Middle frontal gyrus (tissue), 1 donor: ENCODE measurements around the gene RAP1GAP.
"Not testable (repeated sequence)": the region's sequence is repeated elsewhere in the genome, so short reads cannot be mapped to it uniquely, and the experiment has no call there.

Experiments
- DNase-seq: peaks from one replicate; pipeline ENCODE4 v3.0.0-alpha.2; 2015; ENCODE audit warnings: low spot score; ENCODE audit errors: extremely low spot score

RAP1GAP gene

DNA sequence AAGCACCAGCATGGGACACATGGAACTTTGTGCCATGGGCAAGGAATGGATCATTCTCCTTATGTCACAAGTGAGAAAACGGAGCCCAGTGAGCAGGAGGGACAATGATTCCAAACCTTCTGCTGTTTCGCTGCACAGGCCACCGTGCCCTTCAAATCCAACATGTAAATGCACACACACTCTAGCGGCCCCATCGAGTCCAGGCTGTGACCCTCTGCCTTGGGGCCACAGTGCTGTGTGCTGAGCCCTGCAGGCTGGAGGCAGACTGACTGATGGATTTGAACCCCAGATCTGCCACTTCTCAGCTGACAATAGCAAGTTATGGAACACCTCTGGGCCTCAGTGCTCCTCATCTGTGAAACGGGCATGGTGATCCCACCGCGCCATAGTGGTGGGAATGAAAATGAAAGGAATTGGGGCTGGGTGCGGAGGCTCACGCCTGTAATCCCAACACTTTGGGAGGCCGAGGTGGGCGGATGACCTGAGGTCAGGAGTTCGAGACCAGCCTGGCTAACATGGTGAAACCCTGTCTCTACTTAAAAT, 96.4 kb downstream of the RAP1GAP start:
- no peak for DNase-seq

DNA sequence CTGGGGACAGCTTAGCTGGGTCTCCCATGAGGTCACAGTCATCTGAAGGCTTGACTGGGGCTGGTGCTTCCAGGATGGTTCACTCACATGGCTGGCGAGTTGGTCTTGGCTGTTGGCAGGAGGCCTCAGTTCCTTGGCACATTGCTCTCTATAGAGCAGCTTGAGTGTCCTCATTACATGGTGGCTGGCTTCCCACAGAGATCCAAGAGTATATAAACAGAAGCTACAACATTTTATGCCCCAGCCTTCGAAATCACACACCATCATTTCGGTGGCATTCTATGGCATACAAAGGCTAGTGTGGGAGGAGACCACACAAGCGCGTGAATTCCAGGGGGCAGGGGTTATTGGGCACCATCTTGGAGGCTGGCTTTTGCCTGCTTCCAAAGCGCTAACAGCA, 96.9 kb downstream of the RAP1GAP start:
- DNase-seq, result no peak

DNA sequence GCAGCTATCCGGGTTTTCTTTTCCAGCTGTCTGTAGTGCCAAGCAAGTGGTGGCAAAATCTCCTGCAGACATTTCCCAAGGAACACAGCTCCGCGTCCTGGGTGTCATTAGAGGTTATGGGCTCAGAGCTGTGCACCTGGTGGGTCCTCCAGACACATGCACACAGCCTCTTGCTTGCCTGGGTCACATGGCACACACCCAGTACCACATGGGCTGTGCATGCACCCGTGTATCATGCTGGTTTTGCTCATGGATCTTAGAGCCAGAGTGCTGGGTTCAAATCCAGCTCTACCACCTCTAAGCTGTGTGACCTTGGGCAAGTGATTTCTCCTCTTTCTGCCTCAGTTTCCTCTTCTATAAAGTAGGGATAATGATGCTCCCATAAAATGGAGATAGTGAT, 98.3 kb downstream of the RAP1GAP start:
- DNase-seq, result no peak

DNA sequence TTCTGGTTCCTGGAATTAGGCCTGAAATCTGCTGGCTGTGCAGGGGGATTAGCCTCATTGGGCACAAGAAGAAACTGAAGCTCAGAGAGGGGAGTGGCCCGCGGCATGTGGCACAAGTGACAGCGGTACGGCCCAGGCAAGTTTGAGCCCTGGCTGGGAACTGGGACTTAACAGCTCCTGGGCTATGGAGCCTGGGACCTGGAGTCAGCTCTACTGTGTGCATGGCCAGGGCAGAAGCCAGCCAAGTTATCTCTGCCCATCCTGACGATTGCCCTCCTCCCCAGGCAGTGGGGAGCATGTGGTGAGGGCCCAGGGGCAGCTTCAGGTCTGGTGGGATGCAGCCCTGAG, 98.7 kb downstream of the RAP1GAP start:
- no peak for DNase-seq

DNA sequence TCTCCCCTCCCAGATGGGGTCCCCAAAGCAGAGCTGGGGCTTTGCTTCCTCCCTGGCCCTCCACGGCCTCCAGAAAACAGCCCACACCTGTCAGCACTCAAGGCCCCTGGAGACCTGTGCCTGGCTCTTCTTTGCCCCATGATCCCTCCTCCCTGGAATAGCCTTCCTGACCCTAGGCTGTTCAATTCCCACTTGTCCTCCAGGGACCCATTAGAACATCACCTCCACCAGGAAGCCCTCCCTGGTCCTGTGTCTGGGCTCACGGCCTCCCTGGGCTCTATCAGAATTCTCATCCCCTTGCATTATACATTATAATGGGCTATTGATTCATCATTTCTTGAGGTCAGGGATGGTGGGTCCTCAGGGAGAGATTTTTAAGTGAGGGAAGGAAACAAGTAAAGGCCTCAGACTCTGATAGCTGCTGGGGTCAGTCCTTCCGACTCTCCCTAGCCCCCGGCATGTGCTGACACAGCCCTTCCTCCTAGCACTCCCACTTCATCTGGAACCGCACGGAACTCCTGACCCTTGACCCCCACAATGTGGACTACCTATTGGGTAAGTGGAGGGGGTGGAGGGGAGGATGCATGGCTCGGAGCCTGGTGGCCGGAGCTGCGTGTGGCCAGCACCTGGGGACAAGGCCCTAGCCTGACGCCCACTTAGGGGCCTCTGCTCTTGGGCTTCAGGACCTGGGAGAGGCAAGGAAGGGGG, 99.2 kb downstream of the RAP1GAP start:
- no peak for DNase-seq

DNA sequence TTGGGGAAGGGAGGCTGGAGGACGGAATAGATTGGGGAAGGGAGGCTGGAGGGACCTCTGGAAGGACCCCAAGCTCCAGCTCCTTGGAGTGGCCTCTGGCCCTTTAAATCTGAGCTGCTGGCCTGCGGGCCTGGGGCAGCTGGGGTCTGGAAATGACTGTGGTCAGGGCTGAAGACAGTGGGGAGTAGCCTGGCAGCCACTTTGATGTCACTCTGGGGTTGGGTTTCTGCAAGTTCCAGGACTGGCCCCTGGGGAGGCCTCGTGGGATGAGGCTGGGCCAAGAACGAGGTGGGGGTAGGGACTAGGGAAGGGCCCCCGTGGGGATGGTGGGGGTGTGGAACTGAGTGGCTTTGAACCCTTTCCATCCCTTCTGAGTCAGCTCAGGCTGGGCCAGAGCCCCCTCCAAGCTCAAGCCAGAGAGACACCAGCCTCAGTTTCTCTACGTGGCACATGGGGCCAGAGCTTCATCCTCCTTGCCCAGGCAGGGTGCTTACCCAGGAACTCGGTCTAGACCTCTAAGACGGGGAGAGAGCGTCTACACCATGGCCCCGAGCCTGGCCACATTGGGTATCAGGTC, 100.3 kb downstream of the RAP1GAP start:
- DNase-seq, result no peak

DNA sequence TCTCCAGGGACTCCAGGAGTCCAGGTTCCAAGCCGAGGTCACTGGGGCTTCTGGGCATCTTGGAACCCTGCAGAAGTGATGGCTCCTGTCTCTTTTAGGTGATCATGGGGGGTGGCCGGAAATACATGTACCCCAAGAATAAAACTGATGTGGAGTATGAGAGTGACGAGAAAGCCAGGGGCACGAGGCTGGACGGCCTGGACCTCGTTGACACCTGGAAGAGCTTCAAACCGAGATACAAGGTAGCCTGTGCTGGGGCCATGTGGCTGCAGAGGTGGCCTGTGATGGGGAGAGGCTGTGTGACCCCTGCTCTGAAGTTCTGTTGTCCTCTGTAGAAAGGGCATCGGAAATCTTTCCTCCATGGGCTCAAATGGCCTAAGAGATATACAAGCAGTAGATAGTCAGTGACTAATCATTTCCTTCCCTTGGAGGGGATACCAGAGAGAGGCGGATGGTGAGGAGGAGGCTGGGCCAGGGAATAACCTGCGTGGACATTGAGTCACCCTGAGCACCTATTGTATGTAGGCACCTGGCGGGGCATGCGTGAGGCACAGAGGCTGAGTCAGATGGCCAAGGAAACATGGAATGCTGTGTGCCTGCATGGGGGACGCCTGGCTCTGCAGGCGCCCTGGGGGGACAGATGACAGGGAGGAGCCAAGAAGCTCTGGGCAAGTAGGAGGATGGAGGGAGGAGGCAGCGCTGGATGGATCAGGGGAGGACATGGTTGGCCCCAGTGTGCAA, 101.0 kb downstream of the RAP1GAP start:
- no peak for DNase-seq

DNA sequence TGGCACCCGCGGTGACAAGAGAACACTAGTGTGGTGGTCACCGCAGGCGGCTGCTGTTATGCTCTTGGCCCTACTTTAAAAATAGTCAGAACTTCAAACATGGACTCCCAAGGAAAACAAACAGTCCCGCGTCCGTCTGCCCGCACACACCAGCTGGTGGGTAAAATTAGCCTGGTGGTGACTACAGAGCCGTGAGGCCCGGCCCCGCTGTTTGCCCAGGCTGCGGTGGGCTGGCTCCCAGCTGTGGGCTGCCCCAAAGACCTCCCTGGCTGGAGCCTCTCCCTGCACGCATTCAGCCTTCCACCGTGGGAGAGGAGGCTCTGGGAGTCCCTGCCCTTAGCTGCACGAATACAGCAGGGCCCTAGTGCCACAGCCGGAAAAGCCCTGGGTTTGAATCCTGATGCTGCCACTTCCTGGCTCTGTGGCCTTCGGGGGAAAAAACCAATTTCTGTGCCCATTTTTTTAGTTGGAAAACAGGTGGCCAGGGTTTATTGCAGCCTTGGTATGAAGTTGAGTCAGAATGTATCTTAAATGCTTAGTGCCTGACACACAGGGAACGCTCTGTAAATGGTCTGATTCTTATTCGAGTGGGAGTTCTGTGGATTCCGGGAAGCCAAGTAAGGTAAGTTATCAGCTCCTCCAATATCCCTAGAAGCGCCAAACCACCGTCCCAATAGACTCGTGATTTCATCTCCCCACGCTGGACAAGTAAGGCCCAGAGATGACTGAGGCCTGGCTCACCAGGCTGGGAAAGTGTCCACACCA, 101.7 kb downstream of the RAP1GAP start:
- DNase-seq, result no peak

DNA sequence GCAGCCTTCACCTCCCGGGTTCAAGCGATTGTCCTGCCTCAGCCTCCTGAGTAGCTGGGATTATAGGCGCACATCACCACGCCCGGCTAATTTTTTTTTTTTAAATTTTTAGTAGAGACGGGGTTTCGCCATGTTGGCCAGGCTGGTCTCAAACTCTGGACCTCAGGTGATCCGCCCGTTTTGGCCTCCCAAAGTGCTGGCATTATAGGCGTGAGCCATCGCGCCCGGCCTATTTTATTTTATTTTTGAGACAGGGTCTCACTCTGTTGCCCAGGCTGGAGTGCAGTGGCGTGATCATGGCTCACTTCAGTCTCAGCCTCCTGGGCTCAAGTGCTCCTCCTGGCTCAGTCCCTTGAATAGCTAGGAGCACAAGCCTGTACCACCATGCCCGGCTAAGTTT, 102.8 kb downstream of the RAP1GAP start:
- DNase-seq, result not testable (repeated sequence)

DNA sequence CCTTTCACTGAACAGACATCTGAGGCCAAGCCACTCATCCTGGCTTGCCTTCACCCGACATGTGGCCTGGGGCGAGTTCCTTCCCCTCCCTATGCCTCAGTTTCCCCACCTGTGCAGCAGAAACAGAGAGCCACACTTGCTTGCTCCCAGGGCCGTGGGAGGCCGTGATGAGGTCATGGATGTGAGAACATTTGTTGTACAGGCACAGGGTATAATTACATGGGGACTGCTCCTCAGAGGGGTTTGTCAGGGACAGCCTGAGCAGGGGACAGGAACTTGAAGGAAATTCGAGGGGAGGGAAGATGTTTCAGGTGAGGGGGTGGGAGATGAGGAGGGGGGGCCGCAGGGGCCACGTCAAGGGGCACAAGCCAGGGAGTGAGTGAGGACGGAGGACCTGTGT, 103.9 kb downstream of the RAP1GAP start:
- no peak for DNase-seq

DNA sequence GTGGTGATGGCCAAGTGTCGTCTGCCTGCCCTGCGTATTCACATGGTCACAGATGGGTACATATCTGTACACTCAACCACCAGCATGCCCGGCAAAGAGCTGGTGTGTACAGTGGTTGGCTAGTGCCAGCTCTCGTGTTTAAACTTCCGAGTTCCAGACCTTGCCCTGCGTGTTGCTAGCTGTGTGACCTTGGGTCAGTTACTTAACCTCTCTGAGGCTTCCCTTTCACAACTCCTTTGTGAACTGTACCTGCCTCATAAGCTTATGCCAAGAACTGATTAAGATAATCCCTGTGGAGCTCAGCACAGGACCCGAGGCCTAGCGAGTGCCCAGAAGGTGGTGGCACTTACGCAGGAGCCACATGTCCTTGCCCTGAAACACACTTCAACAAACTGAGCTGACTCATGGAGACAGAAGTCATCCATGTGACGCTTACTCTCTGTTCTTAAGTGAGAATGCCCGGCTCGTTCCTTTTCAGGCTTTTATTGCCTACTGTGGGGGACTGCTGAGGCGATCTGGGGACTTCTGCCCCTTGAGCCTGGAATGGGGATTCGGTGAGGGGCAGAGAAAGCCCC, 104.5 kb downstream of the RAP1GAP start:
- no peak for DNase-seq

DNA sequence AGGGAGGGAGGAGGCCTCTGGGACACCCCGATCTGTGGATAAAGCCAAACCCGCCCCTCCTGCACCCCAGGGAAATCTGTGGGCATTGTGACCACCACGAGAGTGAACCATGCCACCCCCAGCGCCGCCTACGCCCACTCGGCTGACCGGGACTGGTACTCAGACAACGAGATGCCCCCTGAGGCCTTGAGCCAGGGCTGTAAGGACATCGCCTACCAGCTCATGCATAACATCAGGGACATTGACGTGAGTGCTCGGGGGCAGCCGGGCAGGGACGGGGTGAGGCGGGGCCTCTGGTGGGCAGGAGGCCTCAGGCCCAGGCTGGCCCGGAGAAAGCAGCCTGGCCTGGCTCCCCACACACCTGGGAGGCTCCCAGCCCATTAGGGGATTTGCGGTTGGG, 105.2 kb downstream of the RAP1GAP start:
- DNase-seq, result no peak

DNA sequence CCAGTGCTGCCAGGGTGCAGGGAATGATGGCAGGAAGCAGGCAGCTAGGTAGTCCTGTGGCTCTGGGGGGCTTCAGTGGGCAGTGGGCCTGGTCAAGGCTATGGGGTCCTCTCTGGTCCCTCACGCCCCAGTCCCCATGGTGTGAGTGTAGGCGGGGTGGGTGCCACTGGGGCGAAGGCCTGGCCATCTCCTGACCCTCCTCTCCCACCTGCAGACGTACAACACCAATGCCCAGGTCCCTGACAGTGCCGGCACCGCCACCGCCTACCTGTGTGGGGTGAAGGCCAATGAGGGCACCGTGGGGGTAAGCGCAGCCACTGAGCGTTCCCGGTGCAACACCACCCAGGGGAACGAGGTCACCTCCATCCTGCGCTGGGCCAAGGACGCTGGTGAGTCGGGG, 106.3 kb downstream of the RAP1GAP start:
- DNase-seq, result no peak

DNA sequence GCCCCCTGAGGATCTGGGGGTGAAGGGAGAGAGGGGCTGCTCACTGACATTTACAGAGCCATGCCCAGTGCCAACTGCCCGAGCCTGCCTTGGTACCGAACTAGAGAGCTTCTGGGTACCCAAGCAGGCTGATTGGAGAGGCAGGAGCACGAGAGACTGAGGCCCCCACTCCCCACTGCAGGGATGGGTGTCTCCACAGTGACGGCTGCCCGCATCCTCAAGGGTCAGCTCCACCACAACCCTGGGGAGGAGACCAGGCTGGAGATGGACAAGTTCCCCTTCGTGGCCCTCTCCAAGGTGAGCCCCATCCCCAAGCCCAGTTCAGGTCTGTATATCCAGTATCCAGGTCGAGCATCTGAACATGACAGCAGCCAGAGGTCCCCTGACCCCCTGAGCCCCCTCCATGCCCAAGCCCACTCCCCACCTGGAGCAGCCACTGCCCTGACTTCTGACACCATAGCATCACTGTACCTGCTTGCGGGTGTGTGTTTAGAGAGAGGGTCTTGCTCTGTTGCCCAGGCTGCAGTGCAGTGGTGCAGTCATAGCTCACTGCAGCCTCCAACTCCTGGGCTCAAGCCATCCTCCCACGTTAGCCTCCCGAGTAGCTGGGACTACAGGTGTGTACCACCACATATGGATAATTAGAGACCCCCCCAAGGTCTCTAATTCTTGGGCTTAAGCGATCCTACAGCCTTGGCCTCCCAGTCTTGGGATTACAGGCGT, 108.1 kb downstream of the RAP1GAP start:
- no peak for DNase-seq

DNA sequence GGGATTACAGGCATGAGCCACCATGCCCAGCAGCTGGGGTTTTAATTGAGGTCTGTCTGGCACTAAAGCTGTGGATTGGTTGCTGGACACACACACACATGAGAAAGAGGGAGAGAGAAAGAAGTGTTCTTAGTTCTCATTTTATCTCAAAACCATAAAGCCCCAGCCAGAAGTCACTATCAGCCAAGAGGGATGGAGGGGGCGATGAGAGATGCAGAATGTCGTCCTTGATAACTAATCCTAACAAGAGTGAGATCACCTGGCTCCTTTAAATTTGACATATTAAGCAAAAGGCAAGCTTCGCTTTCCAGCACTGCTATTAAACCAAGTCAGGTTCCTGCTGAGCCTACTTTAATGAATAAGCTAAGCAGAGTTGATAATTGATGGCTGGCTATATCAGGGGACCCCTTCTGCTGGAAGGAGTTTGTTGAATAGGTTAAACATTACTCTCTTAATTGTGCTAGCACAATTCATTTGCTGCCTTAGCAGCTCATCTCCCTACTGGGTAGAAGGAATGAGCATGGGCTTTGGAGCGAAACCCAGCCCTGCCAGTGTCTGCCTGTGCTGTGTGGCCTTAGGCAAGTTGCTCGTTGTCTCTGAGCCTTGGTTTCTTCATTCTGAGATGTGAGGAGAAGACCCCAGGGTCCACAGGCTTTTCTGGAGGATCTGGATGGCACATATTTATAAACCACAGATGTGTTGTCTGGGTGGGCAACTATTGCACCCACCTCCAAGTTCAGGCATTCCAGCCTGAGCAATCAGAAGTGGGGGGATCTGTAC, 109.2 kb downstream of the RAP1GAP start:
- DNase-seq, result no peak

DNA sequence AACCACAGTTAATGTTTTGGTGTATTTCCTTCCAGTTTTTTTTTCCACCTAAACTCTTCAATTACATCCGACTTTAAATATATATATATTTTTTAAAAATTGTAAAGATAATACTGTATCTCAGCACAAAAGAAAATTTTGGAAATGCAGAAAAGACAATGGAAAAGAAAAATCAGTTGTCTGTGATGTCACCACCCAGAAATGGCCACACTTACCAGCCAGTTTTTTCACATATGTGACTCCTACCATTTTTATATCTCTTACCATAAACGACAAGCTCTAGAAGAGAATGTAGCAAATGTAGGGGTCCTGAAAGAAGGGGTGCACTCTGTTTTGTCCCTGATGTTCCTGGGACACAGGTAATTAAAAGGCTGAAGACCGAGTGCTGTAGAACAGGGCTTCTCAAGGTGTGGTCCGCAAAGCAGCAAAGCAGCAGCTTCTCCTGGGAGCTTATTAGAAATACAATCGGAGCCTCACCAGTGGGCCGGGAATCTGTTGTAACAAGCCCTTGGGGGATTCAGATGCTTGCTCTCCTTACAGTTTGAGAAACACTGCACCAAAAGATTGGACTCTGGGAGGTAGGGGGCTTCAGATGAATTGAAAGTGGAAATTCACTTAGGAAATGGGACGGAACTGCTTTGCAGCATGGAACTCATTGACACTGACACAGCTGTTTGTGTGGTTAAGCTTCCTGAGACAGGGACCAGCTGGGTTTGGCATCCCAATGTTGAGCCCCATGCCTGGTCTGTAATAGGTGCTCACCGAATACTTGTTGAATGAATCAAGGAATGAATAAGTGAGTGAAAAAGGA, 115.8 kb downstream of the RAP1GAP start:
- DNase-seq, result no peak

DNA sequence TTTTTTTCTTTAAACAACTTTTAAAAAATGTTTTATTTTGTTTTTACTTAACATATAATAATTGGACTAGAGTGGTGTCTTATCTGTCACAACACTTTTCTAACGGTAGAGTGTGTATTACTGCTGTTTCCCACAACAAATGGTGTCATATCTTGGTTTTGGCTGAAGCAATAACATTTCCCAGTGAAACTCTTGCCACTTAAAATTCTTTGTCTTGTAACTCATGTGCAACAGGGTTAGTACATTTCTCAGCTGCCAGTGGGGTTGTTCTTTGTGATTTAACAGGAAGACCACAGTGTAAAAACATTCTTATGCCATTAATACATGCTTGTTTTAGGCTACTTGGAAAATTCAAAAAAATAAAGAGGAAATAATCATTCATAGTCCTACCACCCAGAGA, 116.4 kb downstream of the RAP1GAP start:
- no peak for DNase-seq

DNA sequence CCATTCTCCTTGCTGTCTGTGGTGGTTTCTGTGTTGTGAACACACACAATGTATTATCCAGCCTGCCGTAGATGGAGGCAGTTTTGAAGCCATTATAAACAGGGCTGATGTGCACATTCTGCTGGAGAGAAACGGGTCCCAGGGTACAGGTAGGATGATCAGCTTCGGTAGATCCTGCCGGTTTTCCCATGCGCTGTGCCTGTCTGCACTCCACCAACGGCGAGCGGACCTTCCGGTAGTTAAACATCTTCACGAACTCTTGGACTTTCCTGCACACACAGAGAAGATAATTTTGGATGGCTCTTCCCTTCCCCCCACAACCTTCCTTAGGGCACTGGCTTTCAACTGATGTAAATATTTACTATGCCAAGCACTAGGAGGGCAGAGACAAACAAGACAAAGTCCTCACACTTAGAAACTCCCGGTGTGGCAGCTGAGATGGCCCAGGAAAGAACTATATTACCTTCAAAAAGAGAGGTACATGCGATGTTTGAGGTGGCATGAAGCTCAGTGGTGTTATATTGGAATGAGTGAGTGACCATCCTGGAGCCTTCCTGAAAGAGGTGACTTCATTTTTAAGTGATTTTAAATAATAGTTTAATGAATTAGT, 118.2 kb downstream of the RAP1GAP start:
- DNase-seq, result no peak

DNA sequence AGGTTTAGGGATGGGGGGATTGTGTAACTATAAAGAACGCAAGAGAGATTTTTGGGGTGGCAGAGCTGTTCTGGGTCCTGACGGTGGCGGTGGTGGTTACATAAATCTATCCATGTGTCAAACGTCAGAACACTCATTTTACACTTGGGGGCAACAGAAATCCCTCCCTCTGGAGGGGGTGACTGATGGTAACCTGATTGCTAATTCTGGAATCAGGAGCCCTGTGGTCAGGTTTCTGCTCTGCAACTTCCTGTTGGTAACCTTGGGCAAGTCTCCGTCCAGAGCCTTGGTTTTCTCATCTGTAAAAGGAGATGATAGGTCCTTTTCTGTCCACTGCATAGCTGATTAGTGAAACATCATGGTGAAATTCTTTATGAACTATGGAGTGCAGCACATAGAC, 119.1 kb downstream of the RAP1GAP start:
- no peak for DNase-seq
